A673 (cell line): ENCODE data around the gene STK32A. TPM values are rescaled to one million over a fixed set of nuclear protein-coding genes. Genes with fewer than 3 reads are reported as not detected.

Source experiments
- BruUV-seq: library from RNA; stranded (reverse); fragments of 400-500 nt; replicated peaks from 2 replicates; lab custom pipeline; 2021; lab: Mats Ljungman, UMichigan
- CTCF ChIA-PET: fragments of 300-600 bp; sonication (Branson Sonifier 250); formaldehyde crosslinking; loops from one replicate; lab custom pipeline; 2022; ENCODE audit warnings: antibody characterized with exemption; lab: Charles Lee
- POLR2A ChIA-PET: fragments of 300-600 bp; sonication (Branson Sonifier 250); formaldehyde crosslinking; loops from one replicate; lab custom pipeline; 2022; ENCODE audit warnings: antibody characterized with exemption; ENCODE audit not compliant: low non-redundant PET; lab: Charles Lee
- DNase-seq: peaks from one replicate; pipeline ENCODE4 v3.0.0-alpha.2; 2015; ENCODE audit warnings: low spot score
- H3K27ac ChIP-seq: fragments of 200-600 bp; sonication (generic); 2 replicates; pipeline ENCODE4 v1.5.1; 2016; ENCODE audit warnings: mixed run types, low read depth, mild to moderate bottlenecking, mixed read lengths, antibody characterized with exemption, low read length; ENCODE audit not compliant: poor library complexity, severe bottlenecking
- H3K27me3 ChIP-seq: fragments of 200-600 bp; sonication (generic); replicated peaks from 2 replicates; pipeline ENCODE4 v1.6.1; 2017; ENCODE audit warnings: mixed run types, low read depth, mild to moderate bottlenecking, mixed read lengths, antibody characterized with exemption, low read length; ENCODE audit not compliant: insufficient read depth, poor library complexity
- H3K36me3 ChIP-seq: fragments of 200-600 bp; sonication (generic); 2 replicates; pipeline ENCODE4 v1.6.1; 2016; ENCODE audit warnings: mixed run types, mild to moderate bottlenecking, mixed read lengths, antibody characterized with exemption, low read length; ENCODE audit not compliant: insufficient read depth, poor library complexity, severe bottlenecking
- H3K4me1 ChIP-seq: fragments of 200-600 bp; sonication (generic); 2 replicates; pipeline ENCODE4 v1.6.1; 2017; ENCODE audit warnings: mixed run types, mild to moderate bottlenecking, mixed read lengths, antibody characterized with exemption, low read length; ENCODE audit not compliant: insufficient read depth, poor library complexity, severe bottlenecking
- H3K4me3 ChIP-seq: fragments of 200-600 bp; sonication (generic); 2 replicates; pipeline ENCODE4 v1.5.1; 2016; ENCODE audit warnings: low read depth, mixed run types, mild to moderate bottlenecking, mixed read lengths, low read length; ENCODE audit not compliant: poor library complexity, severe bottlenecking
- H3K9me3 ChIP-seq: fragments of 200-600 bp; sonication (generic); 2 replicates; pipeline ENCODE4 v1.6.1; 2016; ENCODE audit warnings: mixed run types, low read depth, mild to moderate bottlenecking, mixed read lengths, antibody characterized with exemption, low read length; ENCODE audit not compliant: poor library complexity, severe bottlenecking
- CTCF ChIP-seq: fragments of 300-800, 200-600 bp; sonication (generic); conservative IDR thresholded peaks from 2 replicates; pipeline ENCODE4 v1.5.1; 2017; ENCODE audit warnings: low read depth, mild to moderate bottlenecking, antibody characterized with exemption, low read length, moderate library complexity, mixed read lengths
- EZH2 ChIP-seq: fragments of 200-600 bp; sonication (generic); IDR thresholded peaks from 2 replicates; pipeline ENCODE4 v1.6.1; 2017; ENCODE audit warnings: borderline replicate concordance, low read depth, mild to moderate bottlenecking, mixed read lengths, antibody characterized with exemption, low read length; ENCODE audit not compliant: poor library complexity, severe bottlenecking
- intact Hi-C: fragments of 100-400 bp; cut with micrococcal nuclease; formaldehyde crosslinking; loops from one replicate; pipeline ENCODE4 v1.10.0; 2022; ENCODE audit not compliant: unreplicated experiment
- total RNA-seq: library from RNA; stranded (reverse); gene quantifications from 2 replicates; pipeline ENCODE4 v1.2.3, GENCODE V29; 2021

Gene STK32A
- total RNA-seq, 1 experiment from 2014 or later = not detected

- CTCF ChIA-PET = no interaction called here
- Histone ChIP-seq H3K4me3 (no peak overlapping the region), H3K27me3 (no peaks in the 10 kb centered on the region), H3K36me3 (no peaks in the 10 kb centered on the region), H3K27ac (no peak overlapping the region), H3K9me3 (no peaks in the 10 kb centered on the region), H3K4me1 (no peaks in the 10 kb centered on the region)
- TF ChIP-seq EZH2 = no peak
- no peak for TF ChIP-seq CTCF
- no TSS peak for BruUV-seq
- POLR2A ChIA-PET = no interaction called here
- no peak for DNase-seq
- intact Hi-C loops = no loop called here
Measured at GRCh38 chr5:147430628-147431027, 195.8 kb downstream of the STK32A start.

GRCh38 chr5:147431586-147431985 is 196.8 kb downstream of the STK32A start:
- POLR2A ChIA-PET = no interaction called here
- Histone ChIP-seq H3K9me3 (no peaks in the 10 kb centered on the region), H3K27ac (no peak overlapping the region), H3K27me3 (no peaks in the 10 kb centered on the region), H3K36me3 (no peaks in the 10 kb centered on the region), H3K4me1 (no peaks in the 10 kb centered on the region), H3K4me3 (no peak overlapping the region)
- no TSS peak for BruUV-seq
- CTCF ChIA-PET = no interaction called here
- DNase-seq = no peak
- no peak for TF ChIP-seq CTCF
- TF ChIP-seq EZH2 = no peak
- intact Hi-C loops = no loop called here

GRCh38 chr5:147432323-147432722 is 197.5 kb downstream of the STK32A start:
- no peaks in the 10 kb centered on the region for H3K4me1 ChIP-seq
- no peak for DNase-seq
- H3K27ac ChIP-seq = no peak overlapping the region
- H3K4me3 ChIP-seq = no peak overlapping the region
- TF ChIP-seq EZH2 (no peak), CTCF (no peak)
- ChIA-PET POLR2A (no interaction called here), CTCF (no interaction called here)
- no peaks in the 10 kb centered on the region for H3K36me3 ChIP-seq
- H3K27me3 ChIP-seq = no peaks in the 10 kb centered on the region
- no peaks in the 10 kb centered on the region for H3K9me3 ChIP-seq
- no TSS peak for BruUV-seq
- intact Hi-C loops = no loop called here
